BJ (cell line): ENCODE measurements around the gene MAGOHB. TPM values are rescaled to one million over a fixed set of nuclear protein-coding genes. Genes with fewer than 3 reads are reported as not detected.

Experiments
- CTCF ChIA-PET: fragments of 350-600 bp; formaldehyde crosslinking; extraction: SDS; loops from one replicate; lab custom pipeline; 2021; ENCODE audit warnings: antibody characterized with exemption, inconsistent platforms; lab: Yijun Ruan, JAX
- POLR2A ChIA-PET: fragments of 300-600 bp; sonication (Branson Sonifier 250); formaldehyde crosslinking; extraction: SDS; loops from one replicate; lab custom pipeline; 2021; ENCODE audit warnings: antibody characterized with exemption; lab: Charles Lee
- DNase-seq: peaks from one replicate; pipeline ENCODE4 v3.0.0-alpha.2; 2011; ENCODE audit warnings: low read depth
- H3K27me3 ChIP-seq: 2 replicates; pipeline ENCODE4 v1.6.0; 2011; ENCODE audit warnings: low read length; ENCODE audit not compliant: control insufficient read depth, insufficient read depth
- H3K36me3 ChIP-seq: 2 replicates; pipeline ENCODE4 v1.5.1; 2011; ENCODE audit warnings: low read length; ENCODE audit not compliant: control insufficient read depth, insufficient read depth
- H3K4me3 ChIP-seq: 2 replicates; pipeline ENCODE4 v1.5.1; 2011; ENCODE audit warnings: low read depth, mild to moderate bottlenecking, control low read depth, low read length
- CTCF ChIP-seq: IDR thresholded peaks from 2 replicates; pipeline ENCODE4 v1.5.1; 2011; ENCODE audit warnings: low read depth, mild to moderate bottlenecking, control low read depth, inconsistent platforms, low read length, moderate library complexity; ENCODE audit not compliant: insufficient read depth
- polyA plus RNA-seq: library from polyadenylated mRNA; depleted of rRNA; stranded (reverse); fragments of >200 nt; gene quantifications from 2 replicates; pipeline ENCODE4 v1.2.3, GENCODE V29; 2011

MAGOHB gene
- polyA plus RNA-seq, 1 experiment: 10.0 TPM

GRCh38 chr12:10607885-10608458, 5.4 kb downstream of the MAGOHB start:
- no peak for DNase-seq
- H3K36me3 ChIP-seq: peaks cover 4% of the 10 kb centered on the region; the same call in 1 of the 2 replicates
- ChIA-PET CTCF (interaction anchor here (0.9 to 2.0 kb wide), 4 partner anchors 44 to 67 kb away, joined by 5 to 7 read pairs (median 5); no protein-coding TSS in a partner anchor), POLR2A (no interaction called here)
- TF ChIP-seq CTCF: peak; percentile 54
- H3K4me3 ChIP-seq: no peak overlapping the region
- no peaks in the 10 kb centered on the region for H3K27me3 ChIP-seq

GRCh38 chr12:10601860-10602259, 11.5 kb downstream of the MAGOHB start:
- ChIA-PET CTCF (interaction anchor here (1.2 to 1.5 kb wide), 2 partner anchors 12 to 148 kb away, joined by 4 to 5 read pairs; partner anchors contain the start of gene MAGOHB), POLR2A (no interaction called here)
- no peak overlapping the region for H3K4me3 ChIP-seq
- H3K27me3 ChIP-seq: no peaks in the 10 kb centered on the region
- no peak for DNase-seq
- peaks cover 3% of the 10 kb centered on the region; the same call in 1 of the 2 replicates for H3K36me3 ChIP-seq
- no peak for TF ChIP-seq CTCF

GRCh38 chr12:10600988-10601387, 12.4 kb downstream of the MAGOHB start:
- Histone ChIP-seq H3K36me3 (peaks cover 3% of the 10 kb centered on the region; the same call in 1 of the 2 replicates), H3K4me3 (no peak overlapping the region), H3K27me3 (no peaks in the 10 kb centered on the region)
- DNase-seq: no peak
- ChIA-PET CTCF (no interaction called here), POLR2A (no interaction called here)
- TF ChIP-seq CTCF: no peak

GRCh38 chr12:10595881-10596280, 17.5 kb downstream of the MAGOHB start:
- DNase-seq: no peak
- no peak for TF ChIP-seq CTCF
- ChIA-PET CTCF (no interaction called here), POLR2A (no interaction called here)
- H3K27me3 ChIP-seq: no peaks in the 10 kb centered on the region
- peaks cover 1% of the 10 kb centered on the region; the same call in 1 of the 2 replicates for H3K36me3 ChIP-seq
- H3K4me3 ChIP-seq: no peak overlapping the region

GRCh38 chr12:10590966-10591365, 22.4 kb downstream of the MAGOHB start:
- ChIA-PET CTCF (no interaction called here), POLR2A (no interaction called here)
- no peak for TF ChIP-seq CTCF
- Histone ChIP-seq H3K4me3 (no peak overlapping the region), H3K36me3 (no peaks in the 10 kb centered on the region), H3K27me3 (no peaks in the 10 kb centered on the region)
- no peak for DNase-seq
